ENCODE data around the gene PPP4C.
A peak's percentile ranks its signal among the peaks of the same experiment; 100 is the strongest.

Gene PPP4C

DNA sequence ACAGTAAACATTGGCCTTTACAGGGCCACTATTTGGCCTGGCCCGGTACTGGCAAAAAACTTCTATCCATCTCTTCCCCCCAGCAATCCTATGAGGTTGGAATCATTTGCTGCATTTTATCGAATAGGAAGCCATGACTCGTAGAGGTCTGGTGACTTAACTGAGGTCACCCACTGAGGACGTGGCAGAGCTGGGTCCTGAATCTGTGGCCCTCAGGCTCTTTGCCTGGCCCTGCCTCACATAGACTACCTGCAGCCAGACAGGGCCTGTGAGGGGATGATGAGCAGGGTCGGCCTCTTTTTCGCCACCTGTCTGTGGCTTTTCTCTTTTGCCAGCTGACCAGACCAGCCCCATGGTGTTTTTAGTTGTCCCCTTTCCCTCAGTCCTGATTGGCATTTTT lies 1.9 kb downstream of the PPP4C start:
- no peaks in the 10 kb centered on the region for H3K27me3 ChIP-seq (ENCODE audit: insufficient read depth, poor library complexity, severe bottlenecking)
- H3K27ac ChIP-seq (replicated peaks): peak overlapping the region; percentile 20; the same call in 1 of the 2 replicates
- DNase-seq (ENCODE audit: low read depth in 1 of 2, low spot score in 1 of 2): no peak
- TF ChIP-seq REST (IDR thresholded peaks at IDR 0.05; ENCODE audit: insufficient replicate concordance, low read depth) (no peak), POLR2AphosphoS5 (IDR thresholded peaks at IDR 0.05; ENCODE audit: low read depth) (no peak), CTCF (IDR thresholded peaks at IDR 0.05; ENCODE audit: insufficient read depth, low read length) (no peak), SPI1 (IDR thresholded peaks at IDR 0.05; ENCODE audit: borderline replicate concordance, low read depth) (no peak), GABPA (IDR thresholded peaks at IDR 0.05; ENCODE audit: low read depth) (no peak)
- H3K4me3 ChIP-seq (replicated peaks; ENCODE audit: insufficient read depth, low read length): no peak overlapping the region

- no peak overlapping the region for H3K4me3 ChIP-seq (replicated peaks; ENCODE audit: insufficient read depth, low read length)
- no peak for TF ChIP-seq CTCF (IDR thresholded peaks at IDR 0.05; ENCODE audit: insufficient read depth, low read length)
- TF ChIP-seq REST (IDR thresholded peaks at IDR 0.05; ENCODE audit: insufficient replicate concordance, low read depth): no peak
- TF ChIP-seq GABPA (IDR thresholded peaks at IDR 0.05; ENCODE audit: low read depth): no peak
- TF ChIP-seq SPI1 (IDR thresholded peaks at IDR 0.05; ENCODE audit: borderline replicate concordance, low read depth): no peak
- TF ChIP-seq POLR2AphosphoS5 (IDR thresholded peaks at IDR 0.05; ENCODE audit: low read depth): no peak
- H3K27ac ChIP-seq (replicated peaks): no peak overlapping the region
- no peaks in the 10 kb centered on the region for H3K27me3 ChIP-seq (ENCODE audit: insufficient read depth, poor library complexity, severe bottlenecking)
- DNase-seq (ENCODE audit: low read depth in 1 of 2, low spot score in 1 of 2): no peak
These were observed 3.0 kb downstream of the PPP4C start for GRCh38 chr16:30078744-30079143.

DNA sequence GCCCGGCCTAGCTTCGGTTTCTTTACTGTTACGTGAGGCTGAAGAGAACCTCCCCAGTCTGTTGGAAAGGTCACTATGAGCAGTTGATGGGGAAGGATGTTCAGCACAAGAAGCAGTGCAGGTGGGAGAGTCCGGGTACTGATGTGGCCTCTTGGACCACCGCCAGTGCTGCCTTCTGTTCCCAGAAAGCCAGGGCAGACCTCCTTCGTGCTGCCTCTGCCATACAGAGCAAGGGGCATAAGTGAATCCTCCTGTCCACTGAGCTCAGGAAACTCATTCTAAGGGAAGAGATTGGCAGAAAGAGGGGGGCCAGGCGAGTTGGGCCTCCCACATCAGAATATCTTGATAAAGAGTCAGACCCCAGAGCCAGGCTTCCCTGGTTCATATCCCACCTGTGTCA lies 3.7 kb downstream of the PPP4C start:
- Histone ChIP-seq H3K4me3 (replicated peaks; ENCODE audit: insufficient read depth, low read length) (no peak overlapping the region), H3K27me3 (ENCODE audit: insufficient read depth, poor library complexity, severe bottlenecking) (no peaks in the 10 kb centered on the region), H3K27ac (replicated peaks) (no peak overlapping the region)
- TF ChIP-seq GABPA (IDR thresholded peaks at IDR 0.05; ENCODE audit: low read depth) (no peak), CTCF (IDR thresholded peaks at IDR 0.05; ENCODE audit: insufficient read depth, low read length) (no peak)
- DNase-seq (ENCODE audit: low read depth in 1 of 2, low spot score in 1 of 2): no peak

GRCh38 chr16:30082545-30083090 lies 6.8 kb downstream of the PPP4C start:
- H3K27me3 ChIP-seq (ENCODE audit: insufficient read depth, poor library complexity, severe bottlenecking): no peaks in the 10 kb centered on the region
- H3K4me3 ChIP-seq (replicated peaks; ENCODE audit: insufficient read depth, low read length): no peak overlapping the region
- H3K27ac ChIP-seq (replicated peaks): no peak overlapping the region
- TF ChIP-seq SPI1 (IDR thresholded peaks at IDR 0.05; ENCODE audit: borderline replicate concordance, low read depth) (no peak), CTCF (IDR thresholded peaks at IDR 0.05; ENCODE audit: insufficient read depth, low read length) (no peak), POLR2AphosphoS5 (IDR thresholded peaks at IDR 0.05; ENCODE audit: low read depth) (no peak), REST (IDR thresholded peaks at IDR 0.05; ENCODE audit: insufficient replicate concordance, low read depth) (no peak), GABPA (IDR thresholded peaks at IDR 0.05; ENCODE audit: low read depth) (no peak)
- no peak for DNase-seq (ENCODE audit: low read depth in 1 of 2, low spot score in 1 of 2)
